Measurements from ENCODE around the gene KATNB1.

KATNB1 gene

DNA sequence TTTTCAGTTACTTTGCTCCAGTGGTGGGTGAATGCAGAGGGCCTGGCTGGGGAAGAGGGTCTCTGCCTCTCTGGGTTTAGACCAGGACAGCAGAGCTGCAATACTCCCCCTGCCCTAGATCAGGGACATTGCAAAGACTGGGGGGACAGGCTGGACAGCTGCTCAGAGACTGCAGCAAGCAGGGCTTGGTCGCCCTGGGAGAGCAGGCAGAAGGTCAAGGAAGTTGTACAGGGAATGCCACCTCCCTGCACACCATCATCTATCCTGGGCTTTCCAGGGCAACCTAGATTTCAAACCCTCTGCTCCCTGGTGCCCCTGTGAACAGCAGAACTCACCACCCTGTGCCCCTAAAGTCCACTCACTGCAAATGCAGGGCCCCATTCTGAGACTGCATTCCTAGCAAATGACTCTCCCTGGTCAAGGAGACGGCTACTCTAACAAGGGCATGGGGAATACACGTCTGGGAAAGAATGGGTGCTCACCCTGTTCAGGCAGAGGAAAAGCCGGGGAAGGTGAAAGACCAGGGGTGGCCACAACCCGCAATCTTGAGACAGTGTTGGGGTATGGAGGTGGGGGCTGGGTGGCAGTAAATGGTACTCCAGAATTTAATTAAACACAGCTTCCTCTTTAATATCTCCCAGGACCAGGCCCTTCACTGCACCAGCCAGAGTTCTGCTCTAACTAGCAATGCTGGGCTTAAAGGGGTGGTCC, 65.7 kb downstream of the KATNB1 start:
- ATAC-seq = peak; percentile 91
- TF ChIP-seq ESRRG (CRISPR knock-in tag; IDR thresholded peaks at IDR 0.05) (no peak), SNAI2 (CRISPR knock-in tag; IDR thresholded peaks at IDR 0.05) (no peak)
- TF ChIP-seq, protein P1, sequence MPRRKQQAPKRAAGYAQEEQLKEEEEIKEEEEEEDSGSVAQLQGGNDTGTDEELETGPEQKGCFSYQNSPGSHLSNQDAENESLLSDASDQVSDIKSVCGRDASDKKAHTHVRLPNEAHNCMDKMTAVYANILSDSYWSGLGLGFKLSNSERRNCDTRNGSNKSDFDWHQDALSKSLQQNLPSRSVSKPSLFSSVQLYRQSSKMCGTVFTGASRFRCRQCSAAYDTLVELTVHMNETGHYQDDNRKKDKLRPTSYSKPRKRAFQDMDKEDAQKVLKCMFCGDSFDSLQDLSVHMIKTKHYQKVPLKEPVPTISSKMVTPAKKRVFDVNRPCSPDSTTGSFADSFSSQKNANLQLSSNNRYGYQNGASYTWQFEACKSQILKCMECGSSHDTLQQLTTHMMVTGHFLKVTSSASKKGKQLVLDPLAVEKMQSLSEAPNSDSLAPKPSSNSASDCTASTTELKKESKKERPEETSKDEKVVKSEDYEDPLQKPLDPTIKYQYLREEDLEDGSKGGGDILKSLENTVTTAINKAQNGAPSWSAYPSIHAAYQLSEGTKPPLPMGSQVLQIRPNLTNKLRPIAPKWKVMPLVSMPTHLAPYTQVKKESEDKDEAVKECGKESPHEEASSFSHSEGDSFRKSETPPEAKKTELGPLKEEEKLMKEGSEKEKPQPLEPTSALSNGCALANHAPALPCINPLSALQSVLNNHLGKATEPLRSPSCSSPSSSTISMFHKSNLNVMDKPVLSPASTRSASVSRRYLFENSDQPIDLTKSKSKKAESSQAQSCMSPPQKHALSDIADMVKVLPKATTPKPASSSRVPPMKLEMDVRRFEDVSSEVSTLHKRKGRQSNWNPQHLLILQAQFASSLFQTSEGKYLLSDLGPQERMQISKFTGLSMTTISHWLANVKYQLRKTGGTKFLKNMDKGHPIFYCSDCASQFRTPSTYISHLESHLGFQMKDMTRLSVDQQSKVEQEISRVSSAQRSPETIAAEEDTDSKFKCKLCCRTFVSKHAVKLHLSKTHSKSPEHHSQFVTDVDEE (CRISPR knock-in tag; IDR thresholded peaks at IDR 0.05) = no peak
- TF ChIP-seq, protein P2, sequence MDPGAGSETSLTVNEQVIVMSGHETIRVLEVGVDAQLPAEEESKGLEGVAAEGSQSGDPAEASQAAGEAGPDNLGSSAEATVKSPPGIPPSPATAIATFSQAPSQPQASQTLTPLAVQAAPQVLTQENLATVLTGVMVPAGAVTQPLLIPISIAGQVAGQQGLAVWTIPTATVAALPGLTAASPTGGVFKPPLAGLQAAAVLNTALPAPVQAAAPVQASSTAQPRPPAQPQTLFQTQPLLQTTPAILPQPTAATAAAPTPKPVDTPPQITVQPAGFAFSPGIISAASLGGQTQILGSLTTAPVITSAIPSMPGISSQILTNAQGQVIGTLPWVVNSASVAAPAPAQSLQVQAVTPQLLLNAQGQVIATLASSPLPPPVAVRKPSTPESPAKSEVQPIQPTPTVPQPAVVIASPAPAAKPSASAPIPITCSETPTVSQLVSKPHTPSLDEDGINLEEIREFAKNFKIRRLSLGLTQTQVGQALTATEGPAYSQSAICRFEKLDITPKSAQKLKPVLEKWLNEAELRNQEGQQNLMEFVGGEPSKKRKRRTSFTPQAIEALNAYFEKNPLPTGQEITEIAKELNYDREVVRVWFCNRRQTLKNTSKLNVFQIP (CRISPR knock-in tag; IDR thresholded peaks at IDR 0.05; ENCODE audit: borderline replicate concordance, low read depth) = no peak

DNA sequence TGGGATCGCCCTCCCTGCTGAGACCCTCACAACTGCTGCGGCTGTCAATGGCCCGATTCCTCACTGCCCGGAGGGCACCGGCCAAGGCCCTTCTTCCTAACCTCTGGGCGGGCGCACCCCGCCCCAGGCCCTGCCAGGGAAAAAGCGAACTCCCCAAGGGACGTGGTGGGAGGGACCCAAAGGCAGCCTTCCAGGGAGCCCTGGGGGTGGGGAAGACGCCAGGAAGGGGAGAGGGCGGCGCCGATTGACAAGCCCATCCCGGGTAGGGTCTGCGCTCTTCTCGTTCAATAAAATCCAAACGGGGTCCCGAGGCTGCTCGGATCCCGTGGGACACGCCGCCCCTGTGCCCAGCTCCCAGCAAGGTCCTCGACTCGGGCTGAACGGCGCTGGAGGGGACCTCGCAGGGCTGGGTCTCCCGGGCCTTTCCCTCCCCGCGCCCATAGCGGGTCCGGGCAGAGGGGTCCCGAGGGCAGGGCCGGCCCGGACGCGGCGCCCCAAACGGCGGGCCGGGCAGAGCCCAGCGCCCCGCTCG, 66.3 kb downstream of the KATNB1 start:
- no peak for TF ChIP-seq ZFP30 (CRISPR knock-in tag; IDR thresholded peaks at IDR 0.05)
- TF ChIP-seq RARB (CRISPR knock-in tag; IDR thresholded peaks at IDR 0.05) = no peak
- TF ChIP-seq ARNTL (CRISPR knock-in tag; IDR thresholded peaks at IDR 0.05; ENCODE audit: borderline replicate concordance, low read depth) = no peak
- TF ChIP-seq, protein P1 (CRISPR knock-in tag; IDR thresholded peaks at IDR 0.05) = no peak
- no peak for TF ChIP-seq ZFP3 (CRISPR knock-in tag; IDR thresholded peaks at IDR 0.05)
- no peak for TF ChIP-seq PPARA (CRISPR knock-in tag; IDR thresholded peaks at IDR 0.05; ENCODE audit: borderline replicate concordance)
- no peak for TF ChIP-seq ESRRG (CRISPR knock-in tag; IDR thresholded peaks at IDR 0.05)
- TF ChIP-seq, protein P3, sequence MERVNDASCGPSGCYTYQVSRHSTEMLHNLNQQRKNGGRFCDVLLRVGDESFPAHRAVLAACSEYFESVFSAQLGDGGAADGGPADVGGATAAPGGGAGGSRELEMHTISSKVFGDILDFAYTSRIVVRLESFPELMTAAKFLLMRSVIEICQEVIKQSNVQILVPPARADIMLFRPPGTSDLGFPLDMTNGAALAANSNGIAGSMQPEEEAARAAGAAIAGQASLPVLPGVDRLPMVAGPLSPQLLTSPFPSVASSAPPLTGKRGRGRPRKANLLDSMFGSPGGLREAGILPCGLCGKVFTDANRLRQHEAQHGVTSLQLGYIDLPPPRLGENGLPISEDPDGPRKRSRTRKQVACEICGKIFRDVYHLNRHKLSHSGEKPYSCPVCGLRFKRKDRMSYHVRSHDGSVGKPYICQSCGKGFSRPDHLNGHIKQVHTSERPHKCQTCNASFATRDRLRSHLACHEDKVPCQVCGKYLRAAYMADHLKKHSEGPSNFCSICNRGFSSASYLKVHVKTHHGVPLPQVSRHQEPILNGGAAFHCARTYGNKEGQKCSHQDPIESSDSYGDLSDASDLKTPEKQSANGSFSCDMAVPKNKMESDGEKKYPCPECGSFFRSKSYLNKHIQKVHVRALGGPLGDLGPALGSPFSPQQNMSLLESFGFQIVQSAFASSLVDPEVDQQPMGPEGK (CRISPR knock-in tag; IDR thresholded peaks at IDR 0.05; ENCODE audit: borderline replicate concordance) = no peak
- TF ChIP-seq ZNF565 (CRISPR knock-in tag; conservative IDR thresholded peaks at IDR 0.05; ENCODE audit: low read depth) = no peak
- TF ChIP-seq ZC3H10 (CRISPR knock-in tag; IDR thresholded peaks at IDR 0.05) = no peak
- no peak for TF ChIP-seq OSR1 (CRISPR knock-in tag; IDR thresholded peaks at IDR 0.05)
- no peak for TF ChIP-seq CSDC2 (CRISPR knock-in tag; IDR thresholded peaks at IDR 0.05)
- no peak for TF ChIP-seq ZNF8 (CRISPR knock-in tag; IDR thresholded peaks at IDR 0.05)
- TF ChIP-seq, protein P4, sequence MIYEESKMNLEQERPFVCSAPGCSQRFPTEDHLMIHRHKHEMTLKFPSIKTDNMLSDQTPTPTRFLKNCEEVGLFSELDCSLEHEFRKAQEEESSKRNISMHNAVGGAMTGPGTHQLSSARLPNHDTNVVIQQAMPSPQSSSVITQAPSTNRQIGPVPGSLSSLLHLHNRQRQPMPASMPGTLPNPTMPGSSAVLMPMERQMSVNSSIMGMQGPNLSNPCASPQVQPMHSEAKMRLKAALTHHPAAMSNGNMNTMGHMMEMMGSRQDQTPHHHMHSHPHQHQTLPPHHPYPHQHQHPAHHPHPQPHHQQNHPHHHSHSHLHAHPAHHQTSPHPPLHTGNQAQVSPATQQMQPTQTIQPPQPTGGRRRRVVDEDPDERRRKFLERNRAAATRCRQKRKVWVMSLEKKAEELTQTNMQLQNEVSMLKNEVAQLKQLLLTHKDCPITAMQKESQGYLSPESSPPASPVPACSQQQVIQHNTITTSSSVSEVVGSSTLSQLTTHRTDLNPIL (CRISPR knock-in tag; IDR thresholded peaks at IDR 0.05; ENCODE audit: low read depth) = no peak
- TF ChIP-seq, protein P2 (CRISPR knock-in tag; IDR thresholded peaks at IDR 0.05; ENCODE audit: borderline replicate concordance, low read depth) = no peak
- no peak for TF ChIP-seq BACH2 (CRISPR knock-in tag; IDR thresholded peaks at IDR 0.05; ENCODE audit: borderline replicate concordance)
- no peak for TF ChIP-seq TOX (CRISPR knock-in tag; IDR thresholded peaks at IDR 0.05; ENCODE audit: borderline replicate concordance)
- TF ChIP-seq TCF4 (CRISPR knock-in tag; IDR thresholded peaks at IDR 0.05; ENCODE audit: borderline replicate concordance) = no peak
- TF ChIP-seq GLIS3 (CRISPR knock-in tag; IDR thresholded peaks at IDR 0.05) = no peak
- peak; percentile 59 for ATAC-seq
